ENCODE results near the gene TPK1. TPM values are rescaled to one million over a fixed set of nuclear protein-coding genes. Genes with fewer than 3 reads are reported as not detected.
"Not testable (repeated sequence)": the region's sequence is repeated elsewhere in the genome, so short reads cannot be mapped to it uniquely, and the experiment has no call there.

TPK1 gene
- total RNA-seq, 4 donors from 2014 or later = 0.59 to 178 (median 8.8) TPM

DNA sequence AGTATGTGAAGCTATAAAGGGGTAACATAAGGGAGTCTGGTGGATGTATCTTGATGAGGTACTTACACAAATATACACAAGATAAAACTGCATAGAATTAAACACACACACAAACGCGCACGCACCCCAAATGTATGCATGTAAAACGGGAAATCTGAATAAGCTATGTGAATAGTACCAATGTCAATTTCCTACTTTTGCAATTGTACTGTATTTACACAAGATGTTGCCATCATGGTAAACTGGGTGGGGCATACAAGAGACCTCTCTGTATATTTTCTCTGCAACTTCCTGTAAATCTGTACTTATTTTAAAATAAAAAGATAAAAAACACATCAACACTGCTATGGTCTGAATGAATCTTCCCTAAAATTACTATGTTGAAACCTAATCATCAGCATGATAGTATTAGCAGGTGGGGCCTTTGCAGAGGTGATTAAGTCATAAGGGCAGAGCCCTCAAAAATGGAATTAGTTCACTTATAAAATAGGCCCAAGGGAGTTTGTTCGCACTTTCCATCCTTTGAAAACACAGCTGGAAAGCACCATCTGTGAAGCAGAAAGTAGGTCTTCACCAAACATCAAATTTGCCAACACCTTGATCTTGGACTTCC is 30.1 kb downstream of the TPK1 start:
- intact Hi-C loops (cut with DNase I; ENCODE audit: low total_unique reads) = no loop called here
- Histone ChIP-seq H3K27me3 (no peaks in the 10 kb centered on the region), H3K9me3 (no peaks in the 10 kb centered on the region), H3K4me1 (no peaks in the 10 kb centered on the region), H3K27ac (no peak overlapping the region), H3K36me3 (no peaks in the 10 kb centered on the region), H3K4me3 (no peak overlapping the region)
- TF ChIP-seq, protein P1, sequence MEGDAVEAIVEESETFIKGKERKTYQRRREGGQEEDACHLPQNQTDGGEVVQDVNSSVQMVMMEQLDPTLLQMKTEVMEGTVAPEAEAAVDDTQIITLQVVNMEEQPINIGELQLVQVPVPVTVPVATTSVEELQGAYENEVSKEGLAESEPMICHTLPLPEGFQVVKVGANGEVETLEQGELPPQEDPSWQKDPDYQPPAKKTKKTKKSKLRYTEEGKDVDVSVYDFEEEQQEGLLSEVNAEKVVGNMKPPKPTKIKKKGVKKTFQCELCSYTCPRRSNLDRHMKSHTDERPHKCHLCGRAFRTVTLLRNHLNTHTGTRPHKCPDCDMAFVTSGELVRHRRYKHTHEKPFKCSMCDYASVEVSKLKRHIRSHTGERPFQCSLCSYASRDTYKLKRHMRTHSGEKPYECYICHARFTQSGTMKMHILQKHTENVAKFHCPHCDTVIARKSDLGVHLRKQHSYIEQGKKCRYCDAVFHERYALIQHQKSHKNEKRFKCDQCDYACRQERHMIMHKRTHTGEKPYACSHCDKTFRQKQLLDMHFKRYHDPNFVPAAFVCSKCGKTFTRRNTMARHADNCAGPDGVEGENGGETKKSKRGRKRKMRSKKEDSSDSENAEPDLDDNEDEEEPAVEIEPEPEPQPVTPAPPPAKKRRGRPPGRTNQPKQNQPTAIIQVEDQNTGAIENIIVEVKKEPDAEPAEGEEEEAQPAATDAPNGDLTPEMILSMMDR (IDR thresholded peaks at IDR 0.05) = no peak
- TF ChIP-seq POLR2A (IDR thresholded peaks at IDR 0.05) = no peak
- DNase-seq = no peak

DNA sequence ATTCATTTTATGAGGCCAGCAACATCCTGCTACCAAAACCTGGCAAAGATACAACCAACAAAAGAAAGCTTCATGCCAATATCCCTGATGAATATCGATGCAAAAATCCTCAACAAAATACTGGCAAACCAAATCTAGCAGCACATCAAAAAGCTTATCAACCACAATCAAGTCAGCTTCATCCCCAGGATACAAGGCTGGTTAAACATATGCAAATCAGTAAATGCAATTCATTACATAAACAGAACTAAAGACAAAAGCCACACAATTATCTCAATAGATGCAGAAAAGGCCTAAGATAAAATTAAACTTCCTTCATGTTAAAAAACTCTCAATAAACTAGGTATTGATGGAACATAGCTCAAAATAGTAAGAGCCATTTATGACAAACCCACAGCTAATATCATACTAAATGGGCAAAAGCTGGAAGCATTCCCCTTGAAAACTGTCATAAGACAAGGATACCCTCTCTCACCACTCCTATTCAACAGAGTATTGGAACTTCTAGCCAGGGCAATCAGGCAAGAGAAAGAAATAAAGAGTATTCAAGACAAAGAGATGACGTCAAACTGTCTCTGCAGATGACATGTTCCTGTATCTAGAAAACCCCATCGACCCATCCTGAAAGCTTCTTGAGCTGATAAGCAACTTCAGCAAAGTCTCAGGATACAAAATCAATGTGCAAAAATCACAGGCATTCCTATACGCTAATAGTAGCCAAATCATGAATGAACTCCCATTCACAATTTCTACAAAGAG is 35.0 kb downstream of the TPK1 start:
- H3K27me3 ChIP-seq; intact Hi-C loops (cut with DNase I; ENCODE audit: low total_unique reads); H3K27ac ChIP-seq; H3K4me3 ChIP-seq; DNase-seq; H3K9me3 ChIP-seq; H3K36me3 ChIP-seq; H3K4me1 ChIP-seq: not testable (repeated sequence)

DNA sequence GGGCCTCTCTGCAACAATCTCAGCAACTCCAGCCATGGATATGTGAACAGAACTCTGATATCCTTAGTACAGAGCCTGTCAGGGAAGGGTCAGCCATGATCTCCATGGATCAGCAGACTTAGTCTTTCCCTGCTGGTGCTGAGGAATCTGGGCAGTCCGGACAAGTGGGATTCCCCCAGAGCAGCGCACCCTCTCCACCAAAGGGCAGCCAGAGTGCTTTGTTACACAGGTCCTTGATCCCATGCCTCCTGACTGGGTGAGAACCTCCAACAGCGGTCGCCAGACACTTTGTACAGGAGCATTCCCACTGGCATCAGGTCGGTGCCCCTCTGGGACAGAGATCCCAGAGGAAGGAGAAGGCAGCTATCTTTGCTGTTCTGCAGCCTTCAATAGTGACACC is 38.9 kb downstream of the TPK1 start:
- DNase-seq = no peak
- Histone ChIP-seq H3K27ac (no peak overlapping the region), H3K4me3 (no peak overlapping the region), H3K9me3 (no peaks in the 10 kb centered on the region), H3K27me3 (no peaks in the 10 kb centered on the region), H3K4me1 (no peaks in the 10 kb centered on the region), H3K36me3 (no peaks in the 10 kb centered on the region)
- intact Hi-C loops (cut with DNase I; ENCODE audit: low total_unique reads) = no loop called here
- TF ChIP-seq, protein P1 (IDR thresholded peaks at IDR 0.05) = no peak
- no peak for TF ChIP-seq POLR2A (IDR thresholded peaks at IDR 0.05)

DNA sequence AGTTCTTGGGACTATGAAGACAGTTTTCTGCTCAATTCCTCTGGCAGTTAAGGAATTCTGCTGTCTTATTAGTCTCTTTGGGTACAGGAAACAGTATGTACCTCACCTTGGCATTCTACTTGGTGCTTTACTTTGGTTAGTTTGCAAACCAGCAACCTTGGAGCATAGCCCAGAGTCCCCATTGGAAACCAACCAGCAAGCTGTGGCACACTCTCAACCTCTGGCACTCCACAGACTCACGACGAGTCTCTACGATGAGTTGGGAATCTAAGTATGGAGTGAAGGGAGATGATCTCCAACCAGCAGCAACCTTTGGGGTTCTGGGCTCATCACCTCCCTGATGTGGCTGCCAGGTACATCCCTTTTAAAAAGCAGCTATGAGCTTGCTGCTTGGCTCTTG is 43.8 kb downstream of the TPK1 start:
- no peaks in the 10 kb centered on the region for H3K9me3 ChIP-seq
- H3K4me3 ChIP-seq = no peak overlapping the region
- DNase-seq = no peak
- intact Hi-C loops (cut with DNase I; ENCODE audit: low total_unique reads) = no loop called here
- TF ChIP-seq, protein P1 (IDR thresholded peaks at IDR 0.05) = no peak
- no peak for TF ChIP-seq POLR2A (IDR thresholded peaks at IDR 0.05)
- no peak overlapping the region for H3K27ac ChIP-seq
- H3K27me3 ChIP-seq = no peaks in the 10 kb centered on the region
- peaks cover 0 to 4% of the 10 kb centered on the region in 2 donors for H3K36me3 ChIP-seq
- H3K4me1 ChIP-seq = no peaks in the 10 kb centered on the region

DNA sequence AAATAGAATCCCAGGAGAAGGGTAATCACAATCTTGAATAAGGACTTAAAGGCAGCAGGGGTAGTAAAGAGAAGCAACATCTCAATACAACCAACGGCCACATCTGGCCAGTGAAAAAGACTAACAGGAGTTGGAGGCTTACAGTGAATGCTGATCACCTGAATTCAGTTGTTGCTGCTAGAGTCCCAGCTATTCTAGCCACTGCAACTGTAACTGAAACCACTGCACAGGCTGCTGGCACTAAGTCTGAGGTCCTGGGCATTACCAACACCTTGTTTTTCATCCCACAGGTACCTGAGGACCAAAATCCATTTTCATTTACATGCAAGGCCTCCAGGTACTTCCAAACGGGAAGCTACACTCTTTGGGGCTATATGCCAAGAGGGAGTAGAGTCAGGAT is 44.4 kb downstream of the TPK1 start:
- H3K27me3 ChIP-seq = no peaks in the 10 kb centered on the region
- no peaks in the 10 kb centered on the region for H3K9me3 ChIP-seq
- intact Hi-C loops (cut with DNase I; ENCODE audit: low total_unique reads) = no loop called here
- DNase-seq = no peak
- no peak overlapping the region for H3K4me3 ChIP-seq
- no peak overlapping the region for H3K27ac ChIP-seq
- no peaks in the 10 kb centered on the region for H3K4me1 ChIP-seq
- TF ChIP-seq POLR2A (IDR thresholded peaks at IDR 0.05) = no peak
- H3K36me3 ChIP-seq = peaks cover 0 to 4% of the 10 kb centered on the region in 2 donors

DNA sequence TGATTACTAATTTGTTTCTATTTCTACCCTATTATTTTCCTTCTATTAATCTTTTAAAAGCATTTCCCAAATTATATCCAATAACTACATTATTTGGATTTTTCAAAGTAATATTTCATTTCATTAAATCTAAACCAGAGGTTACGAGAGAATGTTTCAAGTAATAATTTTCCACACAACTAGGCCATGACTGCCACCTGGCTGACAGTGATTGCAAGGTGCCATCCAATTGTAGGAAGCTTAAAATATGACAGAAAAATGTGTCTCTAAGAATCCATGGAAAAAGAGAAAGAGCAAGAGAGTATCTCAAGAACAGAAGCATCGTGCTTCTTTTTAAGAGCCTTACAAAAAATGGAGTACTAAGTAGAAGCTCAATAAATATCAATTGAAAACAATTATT is 48.7 kb downstream of the TPK1 start:
- no peak overlapping the region for H3K27ac ChIP-seq
- TF ChIP-seq, protein P1 (IDR thresholded peaks at IDR 0.05) = no peak
- no peak for TF ChIP-seq POLR2A (IDR thresholded peaks at IDR 0.05)
- no peaks in the 10 kb centered on the region for H3K4me1 ChIP-seq
- H3K4me3 ChIP-seq = no peak overlapping the region
- no peaks in the 10 kb centered on the region for H3K9me3 ChIP-seq
- intact Hi-C loops (cut with DNase I; ENCODE audit: low total_unique reads) = no loop called here
- peaks cover 0 to 4% of the 10 kb centered on the region in 2 donors for H3K36me3 ChIP-seq
- no peaks in the 10 kb centered on the region for H3K27me3 ChIP-seq
- no peak for DNase-seq

Data from uterus (tissue), 4 donors.